Measurements from ENCODE around the gene EYA2. TPM values are rescaled to one million over a fixed set of nuclear protein-coding genes. Genes with fewer than 3 reads are reported as not detected.

The EYA2 gene
- polyA plus RNA-seq, 3 donors, result 0.04 to 0.16 TPM; not detected in 1

DNA sequence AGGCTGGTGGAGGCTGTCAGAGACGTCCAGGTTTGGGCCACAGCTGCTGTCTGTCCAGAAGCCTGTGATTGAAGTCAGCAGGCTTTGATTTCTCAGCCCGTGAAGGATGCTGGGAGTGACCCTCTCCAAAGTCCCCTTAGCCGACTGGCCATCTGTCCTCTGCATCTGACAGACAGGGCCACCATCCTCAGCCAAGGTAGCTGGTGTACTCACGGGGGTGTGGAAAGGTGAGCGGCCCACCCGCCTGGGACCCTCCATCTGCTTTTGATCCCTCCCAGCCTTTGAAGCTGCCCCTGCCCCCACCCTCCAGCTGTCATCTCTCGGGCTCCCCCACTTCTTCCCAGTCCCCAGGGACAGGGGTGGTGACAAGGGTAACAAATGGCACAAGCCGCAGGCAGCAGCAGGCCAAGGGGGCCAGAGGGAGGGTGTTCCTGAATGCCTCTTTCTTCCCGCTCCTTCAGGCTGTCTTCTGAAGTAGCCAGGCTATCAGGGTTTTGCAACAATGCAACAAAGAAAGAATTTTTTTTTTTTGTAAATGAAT lies 84.4 kb downstream of the EYA2 start:
- no peak overlapping the region for H3K4me3 Mint-ChIP-seq
- Histone ChIP-seq H4K20me1 (ENCODE audit: insufficient read depth, low read length) (no peaks in the 10 kb centered on the region), H3K27me3 (ENCODE audit: control insufficient read depth in 2 of 2, insufficient read depth in 2 of 2, low read length in 2 of 2) (peaks cover 11 to 22% of the 10 kb centered on the region in 2 donors), H3K9me3 (replicated peaks in 1 of 2; ENCODE audit: control insufficient read depth in 1 of 2, insufficient read depth in 1 of 2, low read length in 2 of 2) (peaks cover 4 to 6% of the 10 kb centered on the region in 2 donors), H3K4me2 (replicated peaks; ENCODE audit: extremely low read depth, low read length, poor library complexity, severe bottlenecking) (no peak overlapping the region), H3K36me3 (replicated peaks in 1 of 2; ENCODE audit: control insufficient read depth in 1 of 2, insufficient read depth in 2 of 2, low read length in 2 of 2) (no peaks in the 10 kb centered on the region), H3K4me3 (replicated peaks in 1 of 3; ENCODE audit: low read depth in 2 of 3, low read length in 3 of 3) (no peak overlapping the region), H3K27ac (ENCODE audit: low read depth in 1 of 2, low read length in 2 of 2) (no peak overlapping the region), H2AFZ (ENCODE audit: insufficient read depth, low read depth, low read length, poor library complexity, severe bottlenecking) (no peak overlapping the region), H3K9ac (ENCODE audit: insufficient read depth, low read length, poor library complexity, severe bottlenecking) (no peak overlapping the region), H3K79me2 (ENCODE audit: insufficient read depth, low read length) (no peaks in the 10 kb centered on the region), H3K4me1 (ENCODE audit: control insufficient read depth in 1 of 2, insufficient read depth in 2 of 2, low read length in 2 of 2) (no peaks in the 10 kb centered on the region)
- 33% methylated on average over 3 of the region's 9 CpGs for WGBS (ENCODE audit: insufficient coverage)
- H3K36me3 Mint-ChIP-seq, result no peaks in the 10 kb centered on the region
- H3K9me3 Mint-ChIP-seq, result peaks cover 2 to 16% (median 10%) of the 10 kb centered on the region in 7 donors
- intact Hi-C loops (cut with micrococcal nuclease), result no loop called here
- TF ChIP-seq, protein P1, sequence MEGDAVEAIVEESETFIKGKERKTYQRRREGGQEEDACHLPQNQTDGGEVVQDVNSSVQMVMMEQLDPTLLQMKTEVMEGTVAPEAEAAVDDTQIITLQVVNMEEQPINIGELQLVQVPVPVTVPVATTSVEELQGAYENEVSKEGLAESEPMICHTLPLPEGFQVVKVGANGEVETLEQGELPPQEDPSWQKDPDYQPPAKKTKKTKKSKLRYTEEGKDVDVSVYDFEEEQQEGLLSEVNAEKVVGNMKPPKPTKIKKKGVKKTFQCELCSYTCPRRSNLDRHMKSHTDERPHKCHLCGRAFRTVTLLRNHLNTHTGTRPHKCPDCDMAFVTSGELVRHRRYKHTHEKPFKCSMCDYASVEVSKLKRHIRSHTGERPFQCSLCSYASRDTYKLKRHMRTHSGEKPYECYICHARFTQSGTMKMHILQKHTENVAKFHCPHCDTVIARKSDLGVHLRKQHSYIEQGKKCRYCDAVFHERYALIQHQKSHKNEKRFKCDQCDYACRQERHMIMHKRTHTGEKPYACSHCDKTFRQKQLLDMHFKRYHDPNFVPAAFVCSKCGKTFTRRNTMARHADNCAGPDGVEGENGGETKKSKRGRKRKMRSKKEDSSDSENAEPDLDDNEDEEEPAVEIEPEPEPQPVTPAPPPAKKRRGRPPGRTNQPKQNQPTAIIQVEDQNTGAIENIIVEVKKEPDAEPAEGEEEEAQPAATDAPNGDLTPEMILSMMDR (IDR thresholded peaks at IDR 0.05), result no peak
- DNase-seq, result no peak
- H3K27me3 Mint-ChIP-seq (ENCODE audit: low read depth in 3 of 3), result peaks cover 17 to 32% (median 21%) of the 10 kb centered on the region in 3 donors
- H3K27ac Mint-ChIP-seq, result no peak overlapping the region
- H3K4me1 Mint-ChIP-seq, result no peaks in the 10 kb centered on the region

DNA sequence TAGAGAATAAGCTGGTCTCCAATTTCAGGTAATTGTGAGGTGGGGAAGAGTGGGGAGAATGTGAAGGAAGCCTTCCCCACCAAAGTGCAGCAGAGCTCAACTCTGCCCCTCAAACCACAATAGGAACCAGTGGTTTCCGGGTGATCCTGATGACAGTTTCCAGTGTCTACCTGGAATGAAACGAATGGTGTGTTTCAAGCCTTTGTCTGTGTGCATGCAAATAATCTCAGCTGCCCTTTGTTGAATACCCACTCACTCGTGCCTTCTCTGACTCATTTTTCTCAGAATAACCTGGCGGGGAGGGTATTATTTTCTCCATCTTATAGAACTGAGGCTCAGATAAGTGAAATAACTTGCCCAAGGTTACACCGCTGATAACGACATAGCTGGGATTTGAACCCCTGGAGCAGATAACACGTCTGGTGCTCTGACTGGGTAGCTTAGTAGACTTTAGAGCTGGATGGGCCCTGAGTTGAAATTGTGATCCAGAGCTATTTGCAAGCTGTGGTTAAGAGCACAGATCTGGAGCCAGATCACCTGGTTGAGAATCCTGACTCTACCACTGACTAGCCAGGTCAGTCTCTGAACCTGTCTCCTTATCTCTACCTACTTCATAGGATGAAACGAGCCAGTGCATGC lies 85.1 kb downstream of the EYA2 start:
- intact Hi-C loops (cut with micrococcal nuclease), result no loop called here
- TF ChIP-seq, protein P1 (IDR thresholded peaks at IDR 0.05), result no peak
- Mint-ChIP-seq H3K36me3 (no peaks in the 10 kb centered on the region), H3K9me3 (peaks cover 2 to 16% (median 10%) of the 10 kb centered on the region in 7 donors), H3K27ac (no peak overlapping the region), H3K27me3 (ENCODE audit: low read depth in 3 of 3) (peaks cover 15 to 31% (median 19%) of the 10 kb centered on the region in 3 donors), H3K4me1 (no peaks in the 10 kb centered on the region), H3K4me3 (no peak overlapping the region)
- Histone ChIP-seq H3K4me2 (replicated peaks; ENCODE audit: extremely low read depth, low read length, poor library complexity, severe bottlenecking) (no peak overlapping the region), H3K27ac (ENCODE audit: low read depth in 1 of 2, low read length in 2 of 2) (no peak overlapping the region), H3K4me3 (replicated peaks in 1 of 3; ENCODE audit: low read depth in 2 of 3, low read length in 3 of 3) (no peak overlapping the region), H3K79me2 (ENCODE audit: insufficient read depth, low read length) (no peaks in the 10 kb centered on the region), H3K36me3 (replicated peaks in 1 of 2; ENCODE audit: control insufficient read depth in 1 of 2, insufficient read depth in 2 of 2, low read length in 2 of 2) (no peaks in the 10 kb centered on the region), H3K9me3 (replicated peaks in 1 of 2; ENCODE audit: control insufficient read depth in 1 of 2, insufficient read depth in 1 of 2, low read length in 2 of 2) (peaks cover 4 to 6% of the 10 kb centered on the region in 2 donors), H3K4me1 (ENCODE audit: control insufficient read depth in 1 of 2, insufficient read depth in 2 of 2, low read length in 2 of 2) (no peaks in the 10 kb centered on the region), H3K9ac (ENCODE audit: insufficient read depth, low read length, poor library complexity, severe bottlenecking) (no peak overlapping the region), H4K20me1 (ENCODE audit: insufficient read depth, low read length) (no peaks in the 10 kb centered on the region), H2AFZ (ENCODE audit: insufficient read depth, low read depth, low read length, poor library complexity, severe bottlenecking) (no peak overlapping the region), H3K27me3 (ENCODE audit: control insufficient read depth in 2 of 2, insufficient read depth in 2 of 2, low read length in 2 of 2) (peaks cover 11 to 18% of the 10 kb centered on the region in 2 donors)
- DNase-seq, result no peak
- WGBS (ENCODE audit: insufficient coverage), result 78% methylated on average over 4 of the region's 8 CpGs

Measured in CD14-positive monocyte (primary cell).